ENCODE measurements around the gene DOCK2.

DOCK2 gene

DNA sequence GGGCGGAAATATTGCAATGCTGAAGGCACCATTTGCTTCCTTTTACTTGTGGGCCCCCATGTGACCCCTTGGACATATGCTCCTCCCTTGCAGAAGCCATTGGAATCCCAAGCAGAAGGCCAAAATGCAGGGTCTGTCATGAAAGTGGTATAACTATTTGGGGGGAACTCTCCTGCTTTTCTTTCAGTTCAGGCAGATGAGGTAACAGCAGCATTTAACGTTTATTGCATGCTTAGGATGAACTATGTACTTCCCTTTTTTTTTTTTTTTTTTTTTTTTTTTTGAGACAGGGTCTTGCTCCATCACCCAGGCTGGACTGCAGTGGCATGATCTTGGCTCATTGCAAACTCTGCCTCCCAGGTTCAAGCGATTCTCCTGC is 476.4 kb downstream of the DOCK2 start:
- H3K4me1 ChIP-seq = no peaks in the 10 kb centered on the region
- DNase-seq = no peak
- no peaks in the 10 kb centered on the region for H3K36me3 ChIP-seq
- TF ChIP-seq, protein P1, sequence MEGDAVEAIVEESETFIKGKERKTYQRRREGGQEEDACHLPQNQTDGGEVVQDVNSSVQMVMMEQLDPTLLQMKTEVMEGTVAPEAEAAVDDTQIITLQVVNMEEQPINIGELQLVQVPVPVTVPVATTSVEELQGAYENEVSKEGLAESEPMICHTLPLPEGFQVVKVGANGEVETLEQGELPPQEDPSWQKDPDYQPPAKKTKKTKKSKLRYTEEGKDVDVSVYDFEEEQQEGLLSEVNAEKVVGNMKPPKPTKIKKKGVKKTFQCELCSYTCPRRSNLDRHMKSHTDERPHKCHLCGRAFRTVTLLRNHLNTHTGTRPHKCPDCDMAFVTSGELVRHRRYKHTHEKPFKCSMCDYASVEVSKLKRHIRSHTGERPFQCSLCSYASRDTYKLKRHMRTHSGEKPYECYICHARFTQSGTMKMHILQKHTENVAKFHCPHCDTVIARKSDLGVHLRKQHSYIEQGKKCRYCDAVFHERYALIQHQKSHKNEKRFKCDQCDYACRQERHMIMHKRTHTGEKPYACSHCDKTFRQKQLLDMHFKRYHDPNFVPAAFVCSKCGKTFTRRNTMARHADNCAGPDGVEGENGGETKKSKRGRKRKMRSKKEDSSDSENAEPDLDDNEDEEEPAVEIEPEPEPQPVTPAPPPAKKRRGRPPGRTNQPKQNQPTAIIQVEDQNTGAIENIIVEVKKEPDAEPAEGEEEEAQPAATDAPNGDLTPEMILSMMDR (IDR thresholded peaks at IDR 0.05) = no peak
- no peak overlapping the region for H3K27ac ChIP-seq
- intact Hi-C loops (cut with DNase I; ENCODE audit: low total_unique reads) = no loop called here
- H3K4me3 ChIP-seq = no peak overlapping the region
- no peaks in the 10 kb centered on the region for H3K27me3 ChIP-seq
- H3K9me3 ChIP-seq = no peaks in the 10 kb centered on the region

DNA sequence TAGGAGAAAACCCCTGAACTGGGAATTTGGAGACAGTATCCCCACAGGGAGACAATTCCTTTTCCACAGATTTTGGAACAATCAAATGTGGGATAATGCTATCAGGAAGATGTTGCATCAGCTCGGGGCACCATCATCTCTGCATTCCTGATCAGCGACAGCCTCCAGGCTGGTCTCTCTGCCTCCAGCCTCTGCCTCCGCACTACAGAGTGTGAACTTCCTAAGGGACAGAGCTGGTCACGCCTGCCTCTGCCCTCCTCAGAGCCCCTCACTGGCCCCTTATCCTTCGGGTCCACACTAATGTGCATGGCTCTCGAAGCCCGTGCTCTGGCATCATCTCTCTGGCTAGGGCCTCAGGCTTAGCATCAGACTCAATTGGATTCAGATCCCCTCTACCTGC is 477.2 kb downstream of the DOCK2 start:
- Histone ChIP-seq H3K27ac (no peak overlapping the region), H3K4me1 (no peaks in the 10 kb centered on the region), H3K9me3 (no peaks in the 10 kb centered on the region), H3K27me3 (no peaks in the 10 kb centered on the region), H3K4me3 (no peak overlapping the region), H3K36me3 (no peaks in the 10 kb centered on the region)
- intact Hi-C loops (cut with DNase I; ENCODE audit: low total_unique reads) = no loop called here
- no peak for DNase-seq
- TF ChIP-seq, protein P1 (IDR thresholded peaks at IDR 0.05) = no peak

DNA sequence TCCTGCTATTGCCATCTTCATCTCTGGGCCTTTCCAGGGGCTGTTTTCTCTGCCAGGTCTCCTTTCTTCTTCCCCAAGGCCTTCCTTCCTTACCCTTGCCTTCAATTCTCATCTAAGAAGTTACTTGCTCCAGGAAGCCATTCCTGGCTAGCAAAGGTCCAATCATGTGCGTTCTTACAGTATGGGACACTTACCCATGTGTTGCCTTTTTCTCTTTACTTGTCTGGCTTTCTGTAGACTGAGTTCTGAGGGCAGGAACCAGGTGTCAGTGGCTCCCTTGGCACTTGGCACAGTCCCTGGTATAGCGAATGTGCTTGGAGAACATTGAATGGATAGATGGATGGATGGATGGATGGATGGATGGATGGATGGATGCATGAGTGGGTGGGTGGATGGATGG is 478.9 kb downstream of the DOCK2 start:
- TF ChIP-seq, protein P1 (IDR thresholded peaks at IDR 0.05) = no peak
- DNase-seq = no peak
- H3K27ac ChIP-seq = no peak overlapping the region

GRCh38 chr5:170117736-170118135 is 480.7 kb downstream of the DOCK2 start:
- Histone ChIP-seq H3K27me3 (no peaks in the 10 kb centered on the region), H3K27ac (no peak overlapping the region), H3K36me3 (no peaks in the 10 kb centered on the region), H3K9me3 (no peaks in the 10 kb centered on the region), H3K4me1 (no peaks in the 10 kb centered on the region), H3K4me3 (no peak overlapping the region)
- TF ChIP-seq, protein P1 (IDR thresholded peaks at IDR 0.05) = no peak
- DNase-seq = no peak
- intact Hi-C loops (cut with DNase I; ENCODE audit: low total_unique reads) = no loop called here

More for the DNA sequence above, 478.9 kb downstream of the DOCK2 start:
- no peaks in the 10 kb centered on the region for H3K4me1 ChIP-seq
- no peaks in the 10 kb centered on the region for H3K36me3 ChIP-seq
- H3K27me3 ChIP-seq = no peaks in the 10 kb centered on the region
- H3K9me3 ChIP-seq = no peaks in the 10 kb centered on the region
- intact Hi-C loops (cut with DNase I; ENCODE audit: low total_unique reads) = no loop called here
- no peak overlapping the region for H3K4me3 ChIP-seq

GRCh38 chr5:170120576-170120975 is 483.5 kb downstream of the DOCK2 start:
- intact Hi-C loops (cut with DNase I; ENCODE audit: low total_unique reads) = no loop called here
- DNase-seq = no peak
- no peaks in the 10 kb centered on the region for H3K4me1 ChIP-seq
- no peak overlapping the region for H3K27ac ChIP-seq
- TF ChIP-seq, protein P1 (IDR thresholded peaks at IDR 0.05) = no peak
- H3K27me3 ChIP-seq = no peaks in the 10 kb centered on the region
- H3K9me3 ChIP-seq = peaks cover 0 to 7% (median 4%) of the 10 kb centered on the region in 3 donors
- H3K4me3 ChIP-seq = no peak overlapping the region
- H3K36me3 ChIP-seq = no peaks in the 10 kb centered on the region

DNA sequence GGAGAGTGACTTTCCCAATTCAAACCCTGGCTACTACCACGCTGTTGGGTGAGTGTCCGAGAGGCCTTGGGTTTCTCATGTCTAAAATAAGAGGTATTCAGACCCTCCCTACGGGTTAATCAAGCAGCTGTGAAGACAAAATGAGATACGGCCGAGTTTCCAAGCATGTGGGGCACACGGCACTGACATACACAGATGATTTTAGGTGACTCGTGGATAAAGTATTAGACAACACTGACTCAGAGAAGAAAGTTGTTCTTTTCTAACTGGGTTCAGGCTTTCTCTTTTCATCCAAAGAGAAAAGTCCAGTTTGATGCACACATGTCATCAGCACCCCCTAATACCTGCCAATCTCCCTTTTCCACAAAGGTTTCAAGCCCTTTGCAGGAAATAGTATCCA is 484.2 kb downstream of the DOCK2 start:
- no peaks in the 10 kb centered on the region for H3K27me3 ChIP-seq
- no peak overlapping the region for H3K4me3 ChIP-seq
- intact Hi-C loops (cut with DNase I; ENCODE audit: low total_unique reads) = no loop called here
- H3K4me1 ChIP-seq = no peaks in the 10 kb centered on the region
- DNase-seq = no peak
- TF ChIP-seq, protein P1 (IDR thresholded peaks at IDR 0.05) = no peak
- H3K27ac ChIP-seq = no peak overlapping the region
- peaks cover 5 to 15% (median 11%) of the 10 kb centered on the region in 3 donors for H3K9me3 ChIP-seq
- no peaks in the 10 kb centered on the region for H3K36me3 ChIP-seq

Data from tibial artery (tissue), 4 donors.